ENCODE results near the gene TIGAR.

GRCh38 chr12:4303750-4304149 lies 17.3 kb upstream of the TIGAR start:
- no peak for TF ChIP-seq USF2 (IDR thresholded peaks at IDR 0.05; ENCODE audit: low read length)
- TF ChIP-seq TAF1 (IDR thresholded peaks at IDR 0.05; ENCODE audit: low read depth, low read length), result no peak
- no peak for TF ChIP-seq CTCF (IDR thresholded peaks at IDR 0.05; ENCODE audit: control extremely low read depth in 1 of 3, insufficient read depth in 1 of 3, low read depth in 1 of 3, low read length in 3 of 3)
- no peak for TF ChIP-seq CEBPB (IDR thresholded peaks at IDR 0.05; ENCODE audit: low read depth, low read length)
- no peak for TF ChIP-seq RNF2 (IDR thresholded peaks at IDR 0.05; ENCODE audit: borderline replicate concordance, low read depth, low read length, missing control alignments, poor library complexity, severe bottlenecking)
- TF ChIP-seq POLR2A (IDR thresholded peaks at IDR 0.05; ENCODE audit: control extremely low read depth in 1 of 2, low read depth in 2 of 2, low read length in 2 of 2), result no peak
- no peak for TF ChIP-seq HDAC6 (IDR thresholded peaks at IDR 0.05; ENCODE audit: low read depth, low read length)
